Activated CD4-positive, alpha-beta memory T cell treated with anti-CD3 and anti-CD28 coated beads, Interleukin-2, amount 10 ng/mL, durations not matched to agents 7 days and 5 days (primary cell): ENCODE data around the gene UGT1A1. TPM values are rescaled to one million over a fixed set of nuclear protein-coding genes. Genes with fewer than 3 reads are reported as not detected.

Experiments
- CTCF ChIA-PET: fragments of 350-600 bp; sonication (Branson Sonifier 250); formaldehyde crosslinking; loops from one replicate; lab custom pipeline; 2021; ENCODE audit warnings: antibody characterized with exemption, inconsistent platforms; lab: Charles Lee
- POLR2A ChIA-PET: fragments of 350-600 bp; sonication (Branson Sonifier 250); formaldehyde crosslinking; loops from one replicate; lab custom pipeline; 2021; ENCODE audit warnings: antibody characterized with exemption; lab: Charles Lee
- DNase-seq: peaks from one replicate; pipeline ENCODE4 v3.0.0-alpha.2; 2020
- H3K27ac Mint-ChIP-seq: one replicate; pipeline ENCODE4 v1.8.0; 2021; ENCODE audit warnings: mild to moderate bottlenecking, mixed read lengths
- H3K27me3 Mint-ChIP-seq: one replicate; pipeline ENCODE4 v1.8.0; 2021; ENCODE audit warnings: mixed read lengths
- H3K36me3 Mint-ChIP-seq: one replicate; pipeline ENCODE4 v1.8.0; 2021; ENCODE audit warnings: low read depth, mixed read lengths
- H3K4me1 Mint-ChIP-seq: one replicate; pipeline ENCODE4 v1.8.0; 2021; ENCODE audit warnings: mixed read lengths
- H3K4me3 Mint-ChIP-seq: one replicate; pipeline ENCODE4 v1.8.0; 2021; ENCODE audit warnings: mild to moderate bottlenecking, mixed read lengths
- H3K9me3 Mint-ChIP-seq: one replicate; pipeline ENCODE4 v1.8.0; 2021; ENCODE audit warnings: mixed read lengths
- total RNA-seq, 2 experiments: library from RNA; stranded (reverse); gene quantifications; one replicate each; pipeline ENCODE4 v1.2.3, GENCODE V29; 2021

Gene UGT1A1
- total RNA-seq, 2 experiments from 2014 or later = not detected

- ChIA-PET POLR2A (no interaction called here), CTCF (no interaction called here)
- peaks cover 28% of the 10 kb centered on the region for H3K27me3 Mint-ChIP-seq
- H3K27ac Mint-ChIP-seq = no peak overlapping the region
- no peak overlapping the region for H3K4me3 Mint-ChIP-seq
- no peaks in the 10 kb centered on the region for H3K36me3 Mint-ChIP-seq
- DNase-seq = no peak
- H3K4me1 Mint-ChIP-seq = no peaks in the 10 kb centered on the region
- no peaks in the 10 kb centered on the region for H3K9me3 Mint-ChIP-seq
Observed at GRCh38 chr2:233768076-233768475, 8.0 kb downstream of the UGT1A1 start.

DNA sequence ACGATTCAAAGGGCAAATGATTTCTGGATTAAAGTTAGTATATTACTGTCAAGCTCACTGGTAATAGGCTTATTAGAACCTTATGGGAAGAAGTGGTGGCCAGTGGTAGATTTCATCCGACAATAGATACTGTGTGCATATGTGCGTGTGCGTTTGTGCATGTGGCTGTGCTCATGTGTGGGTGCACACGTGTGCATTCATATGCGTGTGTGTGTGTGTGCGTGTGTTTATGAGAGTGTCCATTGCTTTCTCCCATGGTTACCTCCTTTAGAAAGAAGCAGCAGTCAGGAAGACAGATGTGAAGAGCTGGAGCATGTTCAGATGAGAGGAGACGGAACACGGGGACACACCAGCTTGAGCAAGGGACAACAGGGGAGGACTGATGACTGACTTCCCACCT is 9.2 kb downstream of the UGT1A1 start:
- no peak overlapping the region for H3K4me3 Mint-ChIP-seq
- POLR2A ChIA-PET = no interaction called here

GRCh38 chr2:233772153-233772552 is 12.1 kb downstream of the UGT1A1 start:
- H3K27me3 Mint-ChIP-seq = peaks cover 9% of the 10 kb centered on the region
- no peak overlapping the region for H3K4me3 Mint-ChIP-seq
- H3K27ac Mint-ChIP-seq = no peak overlapping the region
- peaks cover 7% of the 10 kb centered on the region for H3K9me3 Mint-ChIP-seq
- ChIA-PET POLR2A (no interaction called here), CTCF (no interaction called here)
- H3K4me1 Mint-ChIP-seq = no peaks in the 10 kb centered on the region
- peaks cover 2% of the 10 kb centered on the region for H3K36me3 Mint-ChIP-seq
- DNase-seq = no peak

More for the DNA sequence above, 9.2 kb downstream of the UGT1A1 start:
- H3K4me1 Mint-ChIP-seq = no peaks in the 10 kb centered on the region
- no peak for DNase-seq
- H3K36me3 Mint-ChIP-seq = no peaks in the 10 kb centered on the region
- CTCF ChIA-PET = no interaction called here
- peaks cover 18% of the 10 kb centered on the region for H3K27me3 Mint-ChIP-seq
- H3K9me3 Mint-ChIP-seq = no peaks in the 10 kb centered on the region
- H3K27ac Mint-ChIP-seq = no peak overlapping the region

GRCh38 chr2:233772583-233772982 is 12.5 kb downstream of the UGT1A1 start:
- Mint-ChIP-seq H3K4me1 (no peaks in the 10 kb centered on the region), H3K27ac (no peak overlapping the region), H3K36me3 (peaks cover 2% of the 10 kb centered on the region), H3K27me3 (peaks cover 7% of the 10 kb centered on the region), H3K4me3 (no peak overlapping the region), H3K9me3 (peaks cover 9% of the 10 kb centered on the region)
- ChIA-PET CTCF (no interaction called here), POLR2A (no interaction called here)
- DNase-seq = no peak

DNA sequence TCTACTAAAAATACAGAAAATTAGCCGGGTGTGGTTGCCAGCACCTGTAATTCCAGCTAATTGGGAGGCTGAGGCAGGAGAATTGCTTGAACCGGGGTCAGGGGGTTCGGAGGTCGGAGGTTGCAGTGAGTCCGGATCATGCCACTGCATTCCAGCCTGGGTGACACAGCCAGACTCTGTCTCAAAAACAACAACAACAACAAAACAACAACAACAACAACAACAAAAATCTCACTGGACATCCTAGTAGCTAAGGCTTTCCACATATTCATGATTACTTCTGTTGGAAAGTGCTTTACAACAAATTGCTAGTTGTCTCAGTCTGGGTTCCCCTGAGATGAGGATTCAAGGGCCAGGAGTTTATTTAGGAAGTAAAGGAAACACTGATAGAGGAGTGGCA is 13.8 kb downstream of the UGT1A1 start:
- peaks cover 5% of the 10 kb centered on the region for H3K27me3 Mint-ChIP-seq
- ChIA-PET POLR2A (no interaction called here), CTCF (no interaction called here)
- peaks cover 2% of the 10 kb centered on the region for H3K36me3 Mint-ChIP-seq
- H3K9me3 Mint-ChIP-seq = peaks cover 9% of the 10 kb centered on the region
- no peak overlapping the region for H3K4me3 Mint-ChIP-seq
- no peak for DNase-seq
- no peak overlapping the region for H3K27ac Mint-ChIP-seq
- H3K4me1 Mint-ChIP-seq = no peaks in the 10 kb centered on the region

DNA sequence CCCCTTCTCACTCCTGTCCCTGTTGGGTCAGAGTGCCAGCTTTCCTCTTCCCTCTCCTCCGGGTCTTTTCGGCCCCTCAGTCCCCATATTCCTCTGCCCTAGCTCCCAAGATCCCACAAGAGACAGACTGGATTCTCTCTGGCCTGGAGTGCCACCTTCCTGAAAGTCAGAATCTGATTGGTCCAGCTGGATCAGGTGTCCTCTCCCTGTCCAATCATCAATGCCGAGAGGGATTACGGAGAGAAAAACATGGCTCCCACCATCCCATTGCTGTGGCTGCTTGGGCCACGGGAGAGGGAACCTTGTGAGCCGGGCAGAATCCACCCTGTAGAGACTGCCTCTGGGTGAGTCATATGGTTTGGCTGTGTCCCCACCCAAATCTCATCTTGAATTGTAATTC is 15.3 kb downstream of the UGT1A1 start:
- CTCF ChIA-PET = no interaction called here
- POLR2A ChIA-PET = no interaction called here
- Mint-ChIP-seq H3K4me1 (no peaks in the 10 kb centered on the region), H3K36me3 (peaks cover 2% of the 10 kb centered on the region), H3K27me3 (peaks cover 2% of the 10 kb centered on the region), H3K4me3 (no peak overlapping the region), H3K9me3 (peaks cover 9% of the 10 kb centered on the region), H3K27ac (no peak overlapping the region)
- no peak for DNase-seq

DNA sequence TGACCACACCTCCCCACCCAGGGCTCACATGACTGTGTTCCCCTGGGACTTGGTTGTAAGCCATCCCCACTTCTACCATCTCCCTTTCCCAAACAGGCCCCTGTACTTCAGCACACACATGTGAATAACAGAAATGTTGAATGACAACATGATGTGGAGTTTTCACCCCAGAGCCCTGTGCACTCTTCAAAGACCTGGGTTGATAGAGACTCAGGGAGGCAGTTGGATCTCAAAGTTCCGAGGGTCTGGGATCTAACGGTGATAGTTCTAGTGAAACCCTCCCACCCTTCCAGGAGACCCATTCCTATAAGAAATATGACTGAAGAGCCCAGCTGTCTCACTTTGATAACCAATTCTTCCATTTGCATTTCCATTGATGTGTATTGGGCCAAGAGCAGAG is 18.0 kb downstream of the UGT1A1 start, which contains the start of gene MROH2A:
TSS of gene MROH2A (plus strand) at position 301 of the 400 bp plus-strand sequence. CDS start 1,029 bp downstream, outside the sequence.
- no peak for DNase-seq
- CTCF ChIA-PET = interaction anchor here (0.6 kb wide), 1 partner anchor 1968 kb away, joined by 4 read pairs; no protein-coding TSS in a partner anchor
- Mint-ChIP-seq H3K4me1 (no peaks in the 10 kb centered on the region), H3K27me3 (peaks cover 9% of the 10 kb centered on the region), H3K27ac (no peak within 1 kb of the TSS), H3K36me3 (peaks cover 2% of the 10 kb centered on the region), H3K4me3 (no peak within 1 kb of the TSS), H3K9me3 (peaks cover 9% of the 10 kb centered on the region)
- POLR2A ChIA-PET = no interaction called here

- ChIA-PET CTCF (no interaction called here), POLR2A (no interaction called here)
- Mint-ChIP-seq H3K4me1 (no peaks in the 10 kb centered on the region), H3K36me3 (peaks cover 2% of the 10 kb centered on the region), H3K9me3 (peaks cover 9% of the 10 kb centered on the region), H3K27me3 (peaks cover 9% of the 10 kb centered on the region), H3K27ac (no peak overlapping the region), H3K4me3 (no peak overlapping the region)
- DNase-seq = no peak
Observed at GRCh38 chr2:233779722-233780121, 19.7 kb downstream of the UGT1A1 start.

GRCh38 chr2:233780771-233781170 is 20.7 kb downstream of the UGT1A1 start:
- POLR2A ChIA-PET = no interaction called here
- CTCF ChIA-PET = no interaction called here
- peaks cover 9% of the 10 kb centered on the region for H3K27me3 Mint-ChIP-seq
- H3K4me1 Mint-ChIP-seq = no peaks in the 10 kb centered on the region
- peaks cover 2% of the 10 kb centered on the region for H3K36me3 Mint-ChIP-seq
- H3K4me3 Mint-ChIP-seq = no peak overlapping the region
- DNase-seq = no peak
- H3K9me3 Mint-ChIP-seq = peaks cover 8% of the 10 kb centered on the region
- H3K27ac Mint-ChIP-seq = no peak overlapping the region

DNA sequence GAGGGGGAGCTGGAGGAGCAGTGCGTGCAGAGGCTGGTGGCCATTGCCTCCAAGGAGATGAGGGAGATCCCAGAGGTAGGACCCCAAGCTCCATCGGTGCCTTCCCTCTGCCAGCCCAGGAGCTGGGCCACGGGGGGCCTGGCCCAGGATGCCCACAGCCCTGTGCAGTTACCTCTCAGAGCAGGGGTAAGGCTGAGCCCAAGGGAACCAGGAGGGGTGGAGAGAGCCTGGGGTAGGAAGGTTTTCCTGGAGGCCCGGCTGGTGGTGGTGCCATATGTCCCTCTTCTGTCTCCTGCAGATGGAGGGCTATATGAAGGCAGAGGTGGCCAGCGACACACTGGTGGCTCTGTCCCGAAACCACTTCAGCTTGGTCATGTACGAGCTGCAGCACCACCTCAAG is 29.5 kb downstream of the UGT1A1 start:
- DNase-seq = no peak
- H3K27me3 Mint-ChIP-seq = peaks cover 3% of the 10 kb centered on the region
- no peak overlapping the region for H3K27ac Mint-ChIP-seq
- H3K4me3 Mint-ChIP-seq = no peak overlapping the region
- H3K36me3 Mint-ChIP-seq = no peaks in the 10 kb centered on the region
- H3K4me1 Mint-ChIP-seq = no peaks in the 10 kb centered on the region
- ChIA-PET POLR2A (no interaction called here), CTCF (no interaction called here)
- no peaks in the 10 kb centered on the region for H3K9me3 Mint-ChIP-seq

DNA sequence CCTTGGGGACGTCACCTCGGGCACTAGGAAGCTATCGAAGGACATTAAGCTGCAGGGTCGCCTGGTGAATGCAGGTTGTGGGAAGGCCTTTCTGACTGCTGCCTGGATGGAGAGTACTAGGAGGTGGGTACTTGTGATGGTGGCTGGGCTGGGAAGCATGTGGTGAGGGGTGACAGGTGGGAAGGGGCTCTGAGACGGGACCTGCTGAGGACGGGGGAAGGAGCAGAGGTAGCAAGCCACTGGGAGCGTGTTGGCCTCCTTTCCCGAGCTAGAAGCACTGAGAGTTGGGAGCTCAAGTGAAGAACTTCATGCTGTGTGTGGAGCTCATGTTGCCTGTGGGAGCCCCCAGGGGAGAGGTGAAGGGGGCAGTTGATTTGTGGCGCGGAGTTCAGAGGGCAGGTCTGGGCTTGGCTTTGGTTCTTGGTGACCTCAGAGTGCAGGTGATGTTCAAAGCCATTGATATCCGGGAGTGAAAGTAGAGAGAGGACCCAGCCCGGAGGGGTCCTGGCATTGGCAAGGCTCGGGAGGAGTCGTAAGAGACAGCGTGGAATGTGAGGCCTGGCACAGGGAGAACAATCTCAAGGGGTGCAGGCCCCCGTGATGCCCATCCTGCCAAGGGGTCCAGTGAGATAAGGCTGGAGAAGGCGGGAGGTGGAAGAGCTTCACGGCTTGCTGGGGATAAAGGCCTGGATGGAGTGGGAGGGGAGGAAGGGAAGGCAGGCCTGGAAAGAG is 31.2 kb downstream of the UGT1A1 start:
- H3K27ac Mint-ChIP-seq = no peak overlapping the region
- no peaks in the 10 kb centered on the region for H3K36me3 Mint-ChIP-seq
- no peaks in the 10 kb centered on the region for H3K4me1 Mint-ChIP-seq
- no peak for DNase-seq
- no peaks in the 10 kb centered on the region for H3K9me3 Mint-ChIP-seq
- ChIA-PET POLR2A (no interaction called here), CTCF (no interaction called here)
- no peaks in the 10 kb centered on the region for H3K27me3 Mint-ChIP-seq
- H3K4me3 Mint-ChIP-seq = no peak overlapping the region

GRCh38 chr2:233791883-233792329 is 31.8 kb downstream of the UGT1A1 start:
- H3K27ac Mint-ChIP-seq = no peak overlapping the region
- ChIA-PET CTCF (no interaction called here), POLR2A (no interaction called here)
- no peak for DNase-seq
- no peaks in the 10 kb centered on the region for H3K27me3 Mint-ChIP-seq
- H3K9me3 Mint-ChIP-seq = no peaks in the 10 kb centered on the region
- H3K4me1 Mint-ChIP-seq = no peaks in the 10 kb centered on the region
- no peak overlapping the region for H3K4me3 Mint-ChIP-seq
- H3K36me3 Mint-ChIP-seq = no peaks in the 10 kb centered on the region

DNA sequence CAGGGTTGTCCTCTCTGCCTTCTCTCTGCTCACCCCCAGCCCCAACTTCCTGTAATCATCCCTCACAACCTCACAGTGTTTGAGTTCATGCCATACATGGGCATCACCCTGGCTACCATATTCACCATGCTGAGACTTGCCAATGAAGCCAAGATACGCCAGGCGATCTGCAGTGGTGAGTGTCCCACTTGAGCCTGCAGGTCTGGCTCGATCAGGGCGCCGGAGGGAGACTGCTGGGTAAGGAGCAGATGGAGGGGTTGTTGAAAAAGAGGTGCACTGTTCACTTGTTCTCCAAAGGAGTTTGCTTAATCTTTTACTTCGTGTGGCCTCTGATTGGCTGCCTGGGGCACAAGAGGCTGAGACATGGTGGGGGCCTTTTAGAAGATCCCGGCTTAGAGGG is 32.6 kb downstream of the UGT1A1 start:
- Mint-ChIP-seq H3K4me1 (no peaks in the 10 kb centered on the region), H3K27me3 (no peaks in the 10 kb centered on the region), H3K9me3 (no peaks in the 10 kb centered on the region), H3K4me3 (no peak overlapping the region), H3K36me3 (no peaks in the 10 kb centered on the region), H3K27ac (no peak overlapping the region)
- ChIA-PET CTCF (no interaction called here), POLR2A (no interaction called here)
- DNase-seq = no peak
